Ramos (cell line): ENCODE measurements around the gene ALKBH3.

Experiments used
- in situ Hi-C: fragments of 300-500 bp; cut with MboI; formaldehyde crosslinking; loops from one replicate; pipeline ENCODE4 v1.14.3; 2022; ENCODE audit warnings: low sequenced_read_pairs; ENCODE audit not compliant: unreplicated experiment

Gene ALKBH3

DNA sequence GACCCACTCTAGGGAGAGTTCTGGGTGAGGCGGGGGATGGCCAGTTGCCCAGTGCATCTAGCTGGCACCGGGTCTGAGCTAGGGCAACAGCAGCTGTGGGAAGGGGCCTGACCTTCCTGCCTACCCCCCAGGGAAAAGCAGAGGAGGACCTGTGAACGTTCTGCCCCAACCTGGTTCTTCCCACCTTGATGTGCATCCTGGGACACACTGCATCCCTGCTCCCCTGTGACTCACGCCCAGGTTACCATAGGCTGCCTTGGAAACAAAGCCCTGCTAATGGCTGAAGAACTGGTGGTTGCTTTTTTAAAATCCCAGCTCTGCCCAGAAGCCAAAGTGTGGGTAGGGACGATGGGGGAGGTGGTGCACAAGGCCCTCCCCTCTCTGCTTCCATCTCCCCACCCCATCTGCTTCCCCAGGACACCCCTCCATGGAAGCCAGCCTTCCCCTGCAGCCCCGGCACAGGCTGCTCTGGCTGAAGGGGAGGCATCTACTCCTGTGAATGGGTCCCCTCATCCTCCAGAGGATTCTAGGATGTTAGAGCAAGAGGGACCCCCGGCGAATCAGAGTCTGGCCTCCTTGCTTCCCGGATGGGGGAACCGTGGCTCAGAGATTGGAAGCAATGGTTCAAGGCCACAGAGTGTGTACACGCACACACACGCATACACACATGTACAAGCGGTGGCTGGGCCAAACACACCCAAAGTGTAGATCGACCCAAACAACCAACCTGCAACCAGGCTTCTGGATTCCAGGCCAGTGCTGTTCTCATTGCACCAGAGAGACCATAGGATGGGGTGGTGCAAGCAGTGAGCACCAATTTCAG lies 54.2 kb downstream of the ALKBH3 start:
- in situ Hi-C loops, result no loop called here

GRCh38 chr11:43935424-43935979 lies 54.9 kb downstream of the ALKBH3 start:
- in situ Hi-C loops, result no loop called here

GRCh38 chr11:43936076-43936475 lies 55.4 kb downstream of the ALKBH3 start:
- in situ Hi-C loops, result no loop called here

DNA sequence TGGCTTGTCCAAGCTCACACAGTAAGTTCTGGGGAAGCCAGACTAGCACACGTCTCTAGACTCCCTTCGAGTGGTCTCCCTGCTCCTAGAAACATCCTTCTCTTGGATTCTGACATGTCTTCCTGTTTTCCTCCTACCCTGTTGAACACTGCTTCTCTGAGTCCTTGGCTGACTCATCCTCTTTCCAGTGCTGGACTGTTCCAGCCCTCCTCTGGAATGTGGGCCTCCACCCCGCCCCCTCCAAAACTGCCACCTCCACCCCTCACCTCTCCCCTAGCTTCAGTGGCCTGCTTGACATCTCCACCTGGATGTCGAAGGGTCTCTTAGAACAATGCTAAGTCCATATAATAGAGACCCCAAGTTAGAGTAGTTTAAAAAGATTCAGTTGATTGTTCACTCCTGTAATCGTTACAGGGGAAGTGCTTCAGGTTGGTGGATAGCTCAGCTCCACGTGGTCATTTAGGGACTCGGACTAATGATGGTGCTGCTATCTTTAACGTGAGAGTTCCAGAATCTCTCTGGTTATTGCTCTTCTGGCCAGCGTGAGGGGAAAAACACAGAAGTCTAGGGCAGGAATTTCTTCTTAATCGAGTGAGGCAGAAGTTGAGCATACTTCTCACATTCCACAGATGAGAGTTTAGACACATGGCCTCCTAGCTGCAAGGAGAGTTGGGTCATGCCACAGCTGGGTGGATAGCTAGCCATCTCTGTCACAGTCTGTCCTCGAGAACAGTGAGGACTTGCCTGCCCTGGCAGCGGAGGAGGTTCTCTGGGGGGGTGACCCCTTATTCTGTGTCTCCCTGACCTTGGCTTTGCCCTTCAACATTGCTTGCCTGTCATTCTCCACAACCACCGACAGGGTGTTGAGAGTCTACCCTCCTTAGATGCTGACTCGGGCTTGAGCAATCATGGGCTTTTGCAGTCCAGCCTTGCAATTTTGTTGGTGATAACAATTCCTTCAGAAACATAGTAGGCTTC lies 57.1 kb downstream of the ALKBH3 start:
- in situ Hi-C loops, result no loop called here

DNA sequence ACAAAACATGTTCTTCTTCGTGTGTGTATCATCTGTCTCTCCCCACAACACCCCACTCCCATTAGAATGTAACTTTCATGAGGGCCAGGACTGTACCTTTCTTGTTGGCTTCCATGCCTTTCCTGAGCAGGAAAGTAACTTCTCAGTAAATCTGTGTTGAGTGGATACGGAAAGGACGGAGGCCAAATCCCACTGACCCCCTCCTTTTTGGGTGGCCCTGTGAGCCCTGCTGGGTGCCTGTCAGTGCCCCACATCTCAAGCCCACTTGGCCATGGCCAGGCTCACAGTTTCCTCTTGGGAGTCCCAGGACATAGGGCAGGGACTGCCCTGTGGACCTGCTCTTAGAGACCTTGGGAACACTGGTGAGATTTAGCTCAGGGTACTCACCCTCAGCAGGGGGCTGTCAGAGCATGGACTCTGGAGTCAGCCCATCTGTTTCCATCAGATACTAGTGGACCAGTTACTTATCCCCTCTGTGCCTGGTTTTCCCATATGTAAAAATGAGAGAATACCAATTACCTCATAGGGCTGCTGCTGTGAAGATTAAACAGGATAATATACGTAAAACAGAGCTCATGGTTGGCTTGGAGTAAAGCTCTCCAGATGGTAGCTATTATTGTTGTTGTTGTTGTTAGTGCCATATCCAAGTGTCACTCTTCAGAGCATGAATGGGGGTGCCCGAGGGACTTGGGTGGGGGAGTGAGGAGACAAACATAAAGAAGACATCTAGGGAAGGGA lies 60.8 kb downstream of the ALKBH3 start:
- in situ Hi-C loops, result no loop called here

DNA sequence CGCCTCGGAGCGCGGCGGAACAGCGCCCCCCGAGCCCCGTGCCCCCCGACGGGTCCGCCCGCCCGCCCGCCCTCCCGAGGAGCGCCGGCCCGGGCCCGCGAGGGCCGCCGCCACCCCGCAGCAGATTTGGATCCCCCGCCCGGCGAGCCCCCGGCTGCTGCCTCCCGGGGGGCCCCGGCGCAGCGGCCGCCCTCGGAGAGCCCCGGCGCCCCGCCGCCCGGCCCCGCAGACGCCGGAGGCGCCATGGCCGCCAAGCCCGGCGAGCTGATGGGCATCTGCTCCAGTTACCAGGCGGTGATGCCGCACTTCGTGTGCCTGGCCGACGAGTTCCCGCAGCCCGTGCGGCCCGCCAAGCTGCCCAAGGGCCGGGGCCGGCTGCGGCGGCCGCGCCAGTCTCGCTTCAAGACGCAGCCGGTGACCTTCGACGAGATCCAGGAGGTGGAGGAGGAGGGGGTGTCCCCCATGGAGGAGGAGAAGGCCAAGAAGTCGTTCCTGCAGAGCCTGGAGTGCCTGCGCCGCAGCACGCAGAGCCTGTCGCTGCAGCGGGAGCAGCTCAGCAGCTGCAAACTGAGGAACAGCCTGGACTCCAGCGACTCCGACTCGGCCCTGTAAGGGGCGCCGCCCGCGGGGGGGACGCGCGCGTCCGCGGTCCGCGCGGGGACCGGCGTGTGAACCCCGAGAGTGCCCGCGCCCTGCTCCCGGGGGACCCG lies 62.2 kb downstream of the ALKBH3 start:
- in situ Hi-C loops, result no loop called here

GRCh38 chr11:43943372-43943930 lies 62.8 kb downstream of the ALKBH3 start:
- in situ Hi-C loops, result no loop called here

DNA sequence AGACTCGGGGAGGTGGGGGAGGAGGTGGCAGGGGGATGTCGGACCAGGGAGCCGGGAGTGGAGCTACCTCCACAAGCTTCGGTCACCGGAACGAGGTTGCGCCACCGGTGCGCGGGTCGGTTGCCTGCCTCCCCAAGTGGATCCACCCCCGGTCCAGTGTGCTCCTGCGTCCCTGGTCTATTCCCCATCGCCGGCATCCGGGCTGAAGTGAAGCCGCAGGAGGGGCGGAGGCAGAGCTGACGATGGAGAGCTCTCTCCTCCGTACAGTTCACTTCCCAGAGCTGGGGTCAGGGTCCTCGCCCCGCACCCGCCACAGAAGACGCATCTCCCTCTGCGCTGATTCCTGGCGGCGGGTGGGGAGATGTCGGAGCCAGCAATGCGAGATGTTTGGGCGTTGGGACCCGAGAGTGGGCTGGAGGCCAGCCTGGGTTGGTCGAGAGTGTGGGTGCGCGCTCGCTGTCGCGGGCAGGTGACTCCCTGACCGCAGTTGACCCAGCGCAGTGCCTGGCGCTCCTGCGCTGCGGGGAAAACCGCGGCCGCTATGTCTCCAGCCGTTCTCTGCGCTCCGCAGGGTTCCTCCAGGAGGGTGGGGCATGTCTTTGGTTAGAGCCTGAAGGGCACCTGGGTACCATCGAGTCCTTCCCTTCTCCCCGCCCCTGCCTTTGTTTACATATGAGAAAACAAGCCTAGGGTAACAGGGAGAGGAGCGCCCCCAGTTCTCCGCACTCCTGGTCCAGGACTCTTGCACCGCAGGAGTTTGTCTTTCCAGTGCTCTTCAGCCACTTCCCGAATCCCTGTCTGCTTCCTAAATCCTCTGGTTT lies 63.5 kb downstream of the ALKBH3 start:
- in situ Hi-C loops, result no loop called here

DNA sequence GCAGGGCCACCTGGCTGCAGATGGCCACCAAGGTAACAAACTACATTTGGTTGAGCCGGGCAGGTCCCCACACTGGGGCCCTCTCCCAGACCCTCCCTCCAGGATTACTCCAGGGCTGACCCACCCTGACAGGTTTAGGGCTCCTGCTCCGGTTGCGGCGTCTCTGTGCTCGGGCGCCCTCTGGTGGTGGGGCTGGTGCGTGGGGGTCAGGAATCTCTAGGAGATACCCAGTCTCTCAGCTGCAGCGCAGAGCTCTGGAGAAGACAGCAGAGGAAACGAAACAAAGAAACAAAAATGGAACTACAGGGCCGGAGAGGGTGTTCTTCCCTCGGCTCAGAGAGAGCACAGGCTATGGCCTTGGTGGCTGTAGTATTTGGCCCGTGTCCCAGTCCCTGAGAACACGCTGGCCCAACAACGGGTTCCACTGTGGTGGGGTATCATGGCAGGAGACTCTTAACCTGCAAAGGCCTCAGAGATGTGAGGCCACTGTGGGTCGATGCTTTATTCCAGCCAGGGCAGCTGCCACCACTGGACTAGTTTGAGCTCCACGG lies 64.2 kb downstream of the ALKBH3 start:
- in situ Hi-C loops, result no loop called here

DNA sequence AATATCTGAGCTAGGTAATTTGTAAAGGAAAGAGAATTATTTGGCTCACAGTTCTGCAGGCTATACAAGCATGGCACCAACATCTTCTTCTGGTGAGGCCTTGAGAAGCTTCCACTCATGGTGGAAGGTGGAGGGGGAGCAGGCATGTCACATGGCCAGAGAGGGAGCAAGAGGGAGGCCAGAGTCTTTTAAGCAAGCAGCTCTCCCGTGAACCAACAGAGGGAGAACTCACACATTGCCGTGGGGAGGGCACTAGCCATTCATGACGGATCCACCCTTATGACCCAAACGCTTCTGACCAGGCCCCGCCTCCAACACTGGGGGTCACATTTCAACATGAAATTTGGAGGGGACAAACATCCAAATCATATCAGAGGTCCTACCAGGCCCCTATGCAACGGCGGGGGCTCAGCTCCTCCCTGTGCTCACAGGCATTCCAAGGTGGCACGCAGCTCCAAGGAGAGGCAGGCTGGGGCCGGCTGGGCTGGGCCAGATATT lies 66.4 kb downstream of the ALKBH3 start:
- in situ Hi-C loops, result no loop called here

GRCh38 chr11:43947815-43948214 lies 67.2 kb downstream of the ALKBH3 start:
- in situ Hi-C loops, result no loop called here

DNA sequence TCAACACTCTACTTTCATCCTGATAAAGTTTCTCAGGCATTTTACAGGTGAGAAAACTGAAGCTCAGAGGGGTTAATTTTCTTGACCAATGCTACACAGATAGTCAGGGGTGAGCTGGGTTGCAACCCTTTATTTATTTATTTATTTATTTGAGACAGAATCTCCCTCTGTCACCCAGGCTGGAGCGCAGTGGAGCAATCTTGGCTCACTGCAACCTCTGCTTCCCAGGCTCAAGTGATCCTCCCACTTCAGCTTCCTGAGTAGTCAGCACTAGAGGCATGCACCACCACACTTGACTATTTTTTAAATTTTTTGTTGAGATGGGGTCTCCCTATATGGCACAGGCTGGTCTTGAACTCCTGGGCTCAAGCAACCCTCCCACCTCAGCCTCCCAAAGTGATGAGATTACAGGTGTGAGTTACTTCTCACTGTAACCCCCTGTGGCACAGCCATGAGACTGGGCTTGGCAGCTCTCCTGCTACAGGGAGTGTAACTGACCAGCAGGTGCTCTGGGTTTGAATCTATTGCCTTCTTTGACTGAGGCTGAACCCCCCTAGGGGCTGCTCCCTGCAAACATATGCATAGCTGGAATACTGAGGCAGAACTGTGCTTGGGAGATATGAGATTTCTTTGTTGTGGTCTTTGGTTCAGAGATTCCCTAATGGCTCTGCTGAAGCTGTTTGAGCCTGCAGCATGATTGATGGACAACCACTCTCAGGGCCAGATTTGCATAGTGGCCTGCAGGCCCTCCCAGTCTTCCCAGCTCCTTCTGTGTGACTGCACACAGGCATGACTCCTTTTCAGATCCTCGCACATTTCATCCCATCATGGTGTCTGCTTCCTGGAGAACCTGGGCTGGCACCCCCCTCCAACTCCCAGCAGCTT lies 68.0 kb downstream of the ALKBH3 start:
- in situ Hi-C loops, result no loop called here

- in situ Hi-C loops, result no loop called here
These were observed 69.8 kb downstream of the ALKBH3 start for GRCh38 chr11:43950311-43950855.

DNA sequence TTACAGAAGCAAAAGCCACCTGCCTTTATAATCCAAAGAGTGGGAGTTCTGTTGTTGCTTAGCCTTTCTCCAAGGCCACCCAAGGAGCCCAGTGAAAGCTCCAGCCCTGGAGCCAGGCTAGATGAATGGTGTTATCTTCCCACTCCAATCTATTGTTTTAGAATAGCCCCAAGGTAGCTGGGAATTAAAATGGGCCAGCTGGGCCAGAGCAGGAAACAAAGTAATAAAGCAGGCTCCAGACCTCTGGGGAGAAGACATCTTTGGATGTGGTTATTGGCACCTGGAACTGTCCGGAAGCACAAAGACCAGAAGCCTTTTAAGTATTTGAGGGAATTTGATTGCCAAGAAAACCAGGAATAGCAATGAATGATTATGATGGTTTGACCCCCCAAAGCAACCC lies 70.6 kb downstream of the ALKBH3 start:
- in situ Hi-C loops, result no loop called here

DNA sequence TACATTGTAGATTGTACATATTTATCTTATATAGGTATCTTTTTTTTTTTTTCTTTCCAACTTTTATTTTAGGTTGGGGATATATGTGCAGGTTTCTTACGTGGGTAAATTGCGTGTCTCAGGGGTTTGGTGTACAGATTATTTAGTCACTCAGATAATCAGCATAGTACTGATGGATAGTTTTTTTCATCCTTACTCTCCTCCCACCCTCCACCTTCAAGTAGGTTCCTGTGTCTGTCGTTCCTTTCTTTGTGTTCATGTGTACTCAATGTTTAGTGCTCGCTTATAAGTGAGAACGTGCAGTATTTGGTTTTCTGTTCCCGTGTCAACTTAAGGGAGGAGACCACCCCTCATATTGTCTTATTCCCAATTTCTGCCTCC lies 71.4 kb downstream of the ALKBH3 start:
- in situ Hi-C loops, result no loop called here

GRCh38 chr11:43952401-43953342 lies 72.0 kb downstream of the ALKBH3 start:
- in situ Hi-C loops, result no loop called here
